Stimulated activated CD8-positive, alpha-beta memory T cell treated with anti-CD3 and anti-CD28 coated beads, Interleukin-15, amount 100 ng/mL, for 1 hour (primary cell): Measurements from ENCODE around the gene KISS1R.
"Not testable (repeated sequence)": the region's sequence is repeated elsewhere in the genome, so short reads cannot be mapped to it uniquely, and the experiment has no call there.

Experiments
- DNase-seq: peaks from one replicate; pipeline ENCODE4 v3.0.0-alpha.2; 2020; ENCODE audit warnings: low read depth

The KISS1R gene

DNA sequence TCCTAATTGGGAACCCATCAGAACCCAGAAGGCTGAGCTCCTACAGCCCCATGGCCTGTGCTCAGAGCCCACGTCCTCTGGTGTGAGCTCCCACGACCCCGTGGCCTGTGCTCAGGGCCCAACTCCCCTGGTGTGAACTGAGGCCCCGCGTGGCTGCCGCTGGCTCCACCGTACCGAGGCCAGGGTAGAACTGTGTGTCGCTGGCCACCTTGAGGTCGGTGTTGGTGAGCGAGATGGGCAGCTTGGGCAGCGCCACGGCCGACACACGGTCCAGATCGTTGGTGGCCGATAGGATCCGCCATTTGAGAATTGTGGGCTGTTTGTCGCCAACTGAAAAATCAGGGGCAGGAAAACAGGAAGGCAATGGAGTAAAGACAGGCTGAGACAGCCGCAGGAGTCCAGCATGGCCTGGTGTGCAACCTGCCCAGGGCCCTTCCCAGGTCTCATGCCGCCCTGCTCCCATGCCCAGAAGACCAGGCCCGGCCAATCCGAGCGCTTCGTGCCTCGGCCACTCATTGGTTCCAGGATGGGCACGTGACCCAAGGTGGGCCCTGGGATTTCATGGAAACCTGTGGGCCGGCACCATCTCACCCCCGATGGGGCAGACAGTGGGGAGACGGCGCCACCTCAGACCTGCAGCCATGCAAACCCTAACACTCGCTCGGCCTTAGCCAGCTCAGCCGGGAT is 35.6 kb upstream of the KISS1R start:
- DNase-seq = no peak

DNA sequence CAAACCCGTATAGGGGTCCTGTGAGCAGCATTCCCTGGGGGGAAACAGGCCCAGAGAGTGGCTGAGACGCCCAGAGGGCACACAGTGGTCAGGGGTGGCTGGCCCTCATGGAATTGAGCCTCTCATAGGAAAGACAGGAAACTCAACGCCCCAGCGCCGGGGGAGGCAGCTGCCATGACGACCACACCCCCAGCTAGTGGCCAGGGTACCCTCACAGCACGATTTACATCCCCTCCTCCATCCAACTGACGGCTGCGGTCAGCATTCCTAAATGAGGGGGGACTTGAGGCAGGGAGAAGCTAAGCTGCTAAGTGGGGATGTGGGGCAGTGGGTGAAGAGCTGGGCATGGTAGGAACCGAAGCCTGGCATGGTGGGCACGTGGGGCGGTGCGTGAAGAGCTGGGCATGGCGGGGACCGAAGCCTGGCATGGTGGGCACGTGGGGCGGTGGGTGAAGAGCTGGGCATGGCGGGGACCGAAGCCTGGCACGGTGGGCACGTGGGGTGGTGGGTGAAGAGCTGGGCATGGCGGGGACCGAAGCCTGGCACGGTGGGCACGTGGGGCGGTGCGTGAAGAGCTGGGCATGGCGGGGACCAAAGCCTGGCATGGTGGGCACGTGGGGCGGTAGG is 34.1 kb upstream of the KISS1R start:
- DNase-seq = no peak

- no peak for DNase-seq
Measured at GRCh38 chr19:883661-884211, 33.4 kb upstream of the KISS1R start.

DNA sequence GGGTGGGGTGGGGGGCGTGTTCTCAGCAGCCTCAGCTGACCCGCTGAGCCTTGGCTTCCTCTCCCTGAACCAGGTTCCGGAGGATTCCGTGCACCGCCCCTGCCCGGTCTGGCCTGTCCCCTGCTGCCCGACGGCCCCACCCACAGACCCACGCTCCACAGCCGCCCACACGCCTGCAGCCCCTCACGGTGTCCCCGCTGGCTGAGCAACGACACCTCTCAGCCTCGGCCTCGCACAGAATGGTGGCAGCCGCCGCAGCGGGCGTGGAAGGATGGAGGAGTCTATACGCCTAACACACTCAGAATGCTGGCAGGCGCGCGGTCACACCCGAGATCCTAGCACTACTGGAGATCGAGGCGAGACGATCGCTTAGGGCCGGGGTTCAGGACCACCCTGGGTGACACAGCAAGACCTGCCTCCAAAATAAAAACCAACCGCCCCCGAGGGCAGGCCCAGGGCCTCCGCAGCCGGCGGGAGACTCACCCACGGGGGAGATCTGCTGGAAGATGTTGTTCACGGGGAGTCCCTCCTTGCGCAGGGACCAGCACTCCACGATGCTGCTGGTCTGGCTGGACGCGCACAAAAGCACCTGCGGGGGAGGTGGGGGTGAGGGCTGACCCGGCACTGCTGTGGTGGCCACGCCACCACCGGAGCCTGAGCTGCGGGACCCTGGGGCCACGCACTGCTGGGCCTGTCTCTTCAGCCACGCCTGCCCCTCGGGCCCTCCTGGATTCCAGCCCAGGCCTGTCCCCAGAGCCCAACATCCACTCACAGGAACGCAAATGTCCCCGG is 32.5 kb upstream of the KISS1R start:
- DNase-seq = no peak

DNA sequence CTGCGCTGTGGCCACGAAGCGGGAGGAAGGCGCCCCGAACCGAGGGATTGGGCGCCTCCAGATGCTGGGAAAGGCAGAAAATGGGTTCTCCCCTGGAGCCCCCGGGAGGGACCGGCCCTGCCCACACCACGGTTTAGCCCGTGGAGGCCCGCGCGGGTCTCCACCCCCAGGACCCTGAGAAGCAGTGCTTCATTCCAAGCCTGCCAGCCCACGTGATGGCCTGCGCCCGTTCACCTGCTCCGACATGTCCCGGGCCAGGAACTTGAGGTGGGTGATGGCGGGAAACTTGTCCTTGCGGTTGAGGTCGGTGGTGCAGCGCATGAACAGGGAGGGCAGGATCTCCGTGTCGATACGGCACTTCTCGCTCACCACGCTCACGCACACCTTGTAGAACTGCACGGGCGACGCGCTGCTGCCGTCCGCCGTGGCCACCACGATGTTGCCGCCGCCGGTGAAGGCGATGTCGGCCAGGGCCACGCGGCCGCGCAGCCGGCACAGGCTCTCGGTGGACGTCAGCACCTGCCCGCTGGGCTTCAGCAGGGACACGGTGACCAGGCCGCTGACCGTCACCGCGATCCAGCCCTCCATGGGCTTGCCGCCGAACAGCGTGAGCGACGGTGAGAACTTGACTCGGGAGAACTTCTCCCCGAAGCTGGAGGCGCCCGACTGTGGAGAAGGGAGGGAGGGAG is 31.5 kb upstream of the KISS1R start:
- DNase-seq = no peak

GRCh38 chr19:887072-887471 is 30.1 kb upstream of the KISS1R start:
- no peak for DNase-seq

DNA sequence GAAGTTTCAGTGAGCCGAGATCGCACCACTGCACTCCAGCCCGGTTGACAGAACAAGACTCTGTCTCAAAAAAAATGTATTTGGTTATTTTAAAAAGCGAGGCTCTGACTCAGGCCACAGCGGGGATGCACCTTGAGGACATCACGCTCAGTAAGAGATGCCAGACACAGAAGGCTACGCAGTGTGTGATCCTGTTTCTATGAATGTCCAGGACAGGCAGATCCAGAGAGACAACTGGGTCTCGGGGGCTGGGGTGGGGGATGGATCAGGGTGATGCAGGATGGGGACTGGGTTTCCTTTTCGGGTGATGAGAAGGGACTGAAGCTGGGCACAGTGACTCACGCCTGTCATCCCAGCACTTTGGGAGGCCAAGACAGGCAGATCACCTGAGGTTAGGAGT is 29.5 kb upstream of the KISS1R start:
- DNase-seq = no peak

DNA sequence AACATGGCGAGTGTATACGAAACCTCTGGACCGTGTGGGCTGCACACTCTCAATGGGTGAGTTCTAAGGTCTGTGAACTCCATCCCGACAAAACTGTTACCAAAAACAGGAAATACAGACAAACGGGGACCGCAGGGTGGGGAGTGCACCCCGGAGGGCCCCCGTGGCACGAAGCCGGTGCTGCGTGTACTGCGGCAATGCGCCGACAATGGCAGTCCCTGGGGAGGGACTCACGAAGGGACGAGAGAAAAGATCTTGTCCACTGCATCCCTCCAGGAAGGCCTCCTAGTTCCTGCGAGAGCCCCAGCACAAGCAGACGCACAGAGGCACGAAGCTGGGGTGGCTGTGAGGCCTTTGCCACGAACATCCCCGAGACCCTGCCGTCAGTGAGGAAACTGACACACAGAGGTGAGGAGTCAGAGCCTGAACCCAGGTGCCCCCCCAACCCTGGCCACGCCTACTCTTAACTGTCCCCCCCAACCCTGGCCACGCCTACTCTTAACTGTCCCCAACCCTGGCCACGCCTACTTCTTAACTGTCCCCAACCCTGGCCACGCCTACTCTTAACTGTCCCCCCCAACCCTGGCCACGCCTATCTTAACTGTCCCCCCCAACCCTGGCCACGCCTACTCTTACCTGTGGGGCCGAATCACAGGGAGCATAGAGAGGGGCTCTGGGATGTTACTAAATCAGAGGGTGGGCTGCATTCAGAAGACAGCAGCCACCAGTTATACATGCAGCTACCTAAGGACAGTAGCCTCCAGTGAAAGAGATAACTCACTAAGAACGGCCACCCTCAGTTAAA is 28.4 kb upstream of the KISS1R start:
- DNase-seq = peak; percentile 40

- DNase-seq = no peak
Measured at GRCh38 chr19:889662-890295, 27.4 kb upstream of the KISS1R start.

- DNase-seq = no peak
Measured at GRCh38 chr19:890831-891230, 26.3 kb upstream of the KISS1R start.

DNA sequence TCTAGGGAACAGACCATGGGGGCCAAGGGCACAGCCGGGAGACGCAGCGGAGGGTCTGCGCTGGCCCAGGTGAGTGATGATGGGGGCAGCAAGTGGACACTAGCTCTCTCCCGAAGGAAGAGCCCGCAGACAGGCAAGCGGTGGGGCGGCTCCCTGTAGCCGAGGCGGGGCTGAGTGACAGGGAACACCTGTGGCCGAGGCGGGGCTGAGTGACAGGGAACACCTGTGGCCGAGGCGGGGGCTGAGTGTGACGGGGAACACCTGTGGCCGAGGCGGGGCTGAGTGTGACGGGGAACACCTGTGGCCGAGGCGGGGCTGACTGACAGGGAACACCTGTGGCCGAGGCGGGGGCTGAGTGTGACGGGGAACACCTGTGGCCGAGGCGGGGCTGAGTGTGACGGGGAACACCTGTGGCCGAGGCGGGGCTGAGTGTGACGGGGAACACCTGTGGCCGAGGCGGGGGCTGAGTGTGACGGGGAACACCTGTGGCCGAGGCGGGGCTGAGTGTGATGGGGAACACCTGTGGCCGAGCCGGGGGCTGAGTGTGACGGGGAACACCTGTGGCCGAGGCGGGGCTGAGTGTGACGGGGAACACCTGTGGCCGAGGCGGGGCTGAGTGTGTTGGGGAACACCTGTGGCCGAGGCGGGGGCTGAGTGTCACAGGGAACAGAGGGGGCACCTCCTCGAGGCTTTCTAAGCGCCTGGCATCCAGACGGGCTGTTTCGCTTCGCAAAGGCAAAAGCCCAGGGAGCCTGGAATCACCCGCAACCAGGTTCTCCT is 25.5 kb upstream of the KISS1R start:
- not testable (repeated sequence) for DNase-seq

DNA sequence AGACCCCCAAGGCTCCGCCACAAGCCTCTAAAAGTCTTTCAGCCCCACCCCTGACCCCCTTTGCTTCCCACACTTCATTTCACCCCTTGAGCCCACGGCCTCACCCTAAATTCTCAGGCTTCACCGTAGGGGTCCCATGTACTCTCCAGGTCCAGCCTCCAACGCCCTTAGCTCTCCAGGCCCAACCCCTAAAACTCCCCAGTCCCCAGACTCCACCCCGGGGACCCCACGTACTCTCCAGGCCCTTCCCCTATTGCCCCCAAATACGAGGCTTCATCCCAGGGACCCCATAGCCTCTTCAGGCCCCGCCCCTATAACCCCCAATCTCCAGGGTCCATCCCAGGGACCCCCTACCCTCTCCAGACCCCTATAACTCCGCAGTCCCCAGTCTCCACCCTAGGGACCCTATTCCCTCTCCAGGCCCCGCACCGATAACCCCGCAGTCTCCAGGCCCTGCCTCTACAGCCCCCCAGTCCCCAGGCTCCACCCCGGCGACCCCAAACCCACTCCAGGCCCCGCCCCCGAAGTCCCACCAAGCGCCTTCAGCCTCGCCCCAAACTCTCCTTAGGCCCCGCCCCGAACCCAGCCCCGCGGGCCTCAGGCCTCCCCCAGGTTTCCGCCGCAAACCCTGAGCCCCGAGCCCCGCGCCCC is 24.8 kb upstream of the KISS1R start:
- DNase-seq = no peak

DNA sequence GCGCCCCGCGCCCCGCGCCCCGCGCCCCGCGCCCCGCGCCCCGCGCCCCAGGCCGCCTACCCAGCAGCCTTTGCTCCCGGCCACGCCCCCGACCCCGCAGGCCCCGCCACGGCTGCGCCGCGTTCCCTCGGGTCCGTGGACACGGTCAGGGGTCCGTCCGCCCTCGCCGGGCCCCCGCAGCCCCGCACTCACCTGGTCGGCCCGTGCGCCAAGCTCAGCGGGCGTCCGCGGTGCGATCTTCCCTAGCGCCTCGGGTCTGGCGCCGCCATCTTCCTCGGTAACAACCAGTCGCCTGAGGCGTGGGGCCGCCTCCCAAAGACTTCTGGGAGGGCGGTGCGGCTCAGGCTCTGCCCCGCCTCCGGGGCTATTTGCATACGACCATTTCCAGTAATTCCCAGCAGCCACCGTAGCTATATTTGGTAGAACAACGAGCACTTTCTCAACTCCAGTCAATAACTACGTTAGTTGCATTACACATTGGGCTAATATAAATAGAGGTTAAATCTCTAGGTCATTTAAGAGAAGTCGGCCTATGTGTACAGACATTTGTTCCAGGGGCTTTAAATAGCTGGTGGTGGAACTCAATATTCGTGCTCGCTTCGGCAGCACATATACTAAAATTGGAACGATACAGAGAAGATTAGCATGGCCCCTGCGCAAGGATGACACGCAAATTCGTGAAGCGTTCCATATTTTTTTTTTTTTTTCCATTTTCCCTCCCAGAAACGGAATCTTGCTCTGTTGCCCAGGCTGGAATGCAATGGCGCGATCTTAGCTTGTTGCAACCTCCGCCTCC is 24.0 kb upstream of the KISS1R start, which contains the start of the genes MED16 and RNU6-9:
MED16 (minus strand) TSS at position 294 of the 796 bp plus-strand sequence. CDS start 2,056 bp downstream, outside the sequence.
RNU6-9 (plus strand) TSS at position 591 of the 796 bp plus-strand sequence.
- peak; percentile 71 for DNase-seq

DNA sequence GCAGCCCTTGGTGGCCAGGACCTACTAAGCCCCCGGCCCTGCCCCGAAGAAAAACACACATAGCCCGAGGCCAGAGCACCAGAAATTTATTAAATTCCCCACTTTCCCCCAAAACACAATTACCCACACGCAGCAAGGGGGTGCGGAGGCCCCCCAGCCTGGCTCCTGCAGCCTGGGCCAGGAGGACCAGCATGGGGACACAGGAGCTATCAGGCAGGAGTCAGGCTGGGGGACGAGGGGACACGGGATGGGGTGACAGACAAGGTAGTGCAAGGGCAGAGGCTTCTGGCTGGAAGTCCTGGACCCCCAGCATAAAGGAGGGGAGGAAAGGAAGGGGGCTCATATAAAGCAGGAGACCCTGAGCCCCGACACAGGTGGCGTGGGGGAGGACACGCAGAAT is 20.7 kb upstream of the KISS1R start:
- DNase-seq = no peak

GRCh38 chr19:896999-897398 is 20.1 kb upstream of the KISS1R start:
- DNase-seq = no peak

- no peak for DNase-seq
Measured at GRCh38 chr19:897442-898039, 19.6 kb upstream of the KISS1R start.

- no peak for DNase-seq
Measured at GRCh38 chr19:898663-899062, 18.5 kb upstream of the KISS1R start.
